Endothelial cell of umbilical vein (primary cell): Measurements from ENCODE around the gene CPLANE2. TPM values are rescaled to one million over a fixed set of nuclear protein-coding genes. Genes with fewer than 3 reads are reported as not detected.

Source experiments
- BruUV-seq: library from RNA; stranded (reverse); fragments of 400-500 nt; replicated peaks from 2 replicates; lab custom pipeline; 2021; lab: Mats Ljungman, UMichigan
- CTCF ChIA-PET: fragments of 300-600, 350-600 bp; sonication (Branson Sonifier 250); formaldehyde crosslinking; loops from one replicate; lab custom pipeline; 2021; ENCODE audit warnings: antibody characterized with exemption, inconsistent platforms; lab: Charles Lee
- POLR2A ChIA-PET: fragments of 300-600, 350-600 bp; sonication (Branson Sonifier 250); formaldehyde crosslinking; loops from one replicate; lab custom pipeline; 2021; ENCODE audit warnings: antibody characterized with exemption, inconsistent platforms; lab: Charles Lee
- DNase-seq: peaks from one replicate; pipeline ENCODE4 v3.0.0-alpha.2; 2011; ENCODE audit warnings: low read depth, low spot score
- FAIRE-seq: peaks from 2 replicates; lab custom pipeline; 2011; peaks lifted over from hg19 to GRCh38; lab: Jason Lieb, UNC
- H2AFZ ChIP-seq: 2 replicates; pipeline ENCODE4 v1.6.0; 2012; ENCODE audit warnings: low read depth, low read length, control low read depth, inconsistent platforms
- H3K27ac ChIP-seq: 2 replicates; pipeline ENCODE4 v1.5.1; 2011; ENCODE audit warnings: low read depth, mild to moderate bottlenecking, control low read depth, low read length, moderate library complexity; ENCODE audit not compliant: insufficient read depth
- H3K27me3 ChIP-seq, 2 experiments: 2 replicates each; pipeline versions ENCODE4 v1.6.0 to v1.6.1; 2011; ENCODE audit warnings: low read length in 2 of 2, mixed read lengths in 1 of 2; ENCODE audit not compliant: control insufficient read depth in 2 of 2, insufficient read depth in 2 of 2
- H3K36me3 ChIP-seq, 2 experiments: 2 replicates in 1 of 2; 3 replicates in 1 of 2; pipeline ENCODE4 v1.5.1; 2011; ENCODE audit warnings: low read length in 2 of 2, mild to moderate bottlenecking in 1 of 2, moderate library complexity in 1 of 2; ENCODE audit not compliant: control insufficient read depth in 2 of 2, insufficient read depth in 2 of 2; ENCODE audit errors: extremely low read depth in 1 of 2
- H3K4me1 ChIP-seq: 3 replicates; pipeline ENCODE4 v1.5.1; 2011; ENCODE audit warnings: mild to moderate bottlenecking, low read length; ENCODE audit not compliant: control insufficient read depth, insufficient read depth; ENCODE audit errors: extremely low read depth
- H3K4me2 ChIP-seq: 2 replicates; pipeline ENCODE4 v1.6.1; 2011; ENCODE audit warnings: low read length, control low read depth, mixed read lengths; ENCODE audit not compliant: insufficient read depth
- H3K4me3 ChIP-seq, 3 experiments: fragments of 200-600 bp in 1 of 3; sonication (generic), shearing (Covaris generic) in 1 of 3; replicated peaks in 1 of 3; 2 replicates each; pipeline ENCODE4 v1.5.1; 2011 to 2016; ENCODE audit warnings: control low read depth in 3 of 3, low read length in 3 of 3, mild to moderate bottlenecking in 2 of 3, inconsistent platforms in 1 of 3, low read depth in 1 of 3, moderate library complexity in 1 of 3; ENCODE audit not compliant: insufficient read depth in 1 of 3
- H3K79me2 ChIP-seq: 2 replicates; pipeline ENCODE4 v1.6.0; 2012; ENCODE audit warnings: low read length, inconsistent platforms; ENCODE audit not compliant: control insufficient read depth, insufficient read depth
- H3K9ac ChIP-seq: replicated peaks from 2 replicates; pipeline ENCODE3; 2011; ENCODE audit warnings: low read length, control low read depth; ENCODE audit not compliant: insufficient read depth; ENCODE audit errors: extremely low read depth
- H3K9me1 ChIP-seq: replicated peaks from 3 replicates; pipeline ENCODE4 v1.6.0; 2011; ENCODE audit warnings: mild to moderate bottlenecking, low read length; ENCODE audit not compliant: control insufficient read depth, insufficient read depth; ENCODE audit errors: extremely low read depth
- H3K9me3 ChIP-seq: replicated peaks from 2 replicates; pipeline ENCODE4 v1.5.1; 2012; ENCODE audit warnings: low read length, inconsistent platforms; ENCODE audit not compliant: control insufficient read depth, insufficient read depth
- H4K20me1 ChIP-seq: replicated peaks from 2 replicates; pipeline ENCODE3; 2011; ENCODE audit warnings: mild to moderate bottlenecking, low read length; ENCODE audit not compliant: control insufficient read depth, insufficient read depth; ENCODE audit errors: extremely low read depth
- EZH2 ChIP-seq: IDR thresholded peaks from 2 replicates; pipeline ENCODE4 v1.6.1; 2012; ENCODE audit warnings: borderline replicate concordance, low read depth, mild to moderate bottlenecking, moderate library complexity, low read length, inconsistent platforms; ENCODE audit not compliant: severe bottlenecking
- FOS ChIP-seq: IDR thresholded peaks from 2 replicates; pipeline ENCODE4 v1.6.1; 2011; ENCODE audit warnings: mild to moderate bottlenecking, low read length, moderate library complexity, borderline replicate concordance; ENCODE audit not compliant: insufficient read depth
- GATA2 ChIP-seq: IDR thresholded peaks from 2 replicates; pipeline ENCODE4 v1.7.0; 2011; ENCODE audit warnings: low read depth, mild to moderate bottlenecking, moderate library complexity, mixed read lengths, low read length; ENCODE audit not compliant: insufficient read length, insufficient read depth
- JUN ChIP-seq: IDR thresholded peaks from 2 replicates; pipeline ENCODE4 v1.6.1; 2011; ENCODE audit warnings: borderline replicate concordance, low read depth; ENCODE audit not compliant: insufficient read length, insufficient read depth
- POLR2A ChIP-seq: IDR thresholded peaks from 2 replicates; pipeline ENCODE4 v1.6.1; 2012; ENCODE audit warnings: low read depth, mild to moderate bottlenecking, control low read depth, low read length
- dilution Hi-C: fragments of 300-500 bp; cut with MboI; formaldehyde crosslinking; loops from one replicate; pipeline ENCODE4 v1.15.0; 2019; ENCODE audit warnings: low sequenced_read_pairs; ENCODE audit not compliant: extremely low pct_ligation_motif_present
- intact Hi-C: fragments of 100-400 bp; cut with micrococcal nuclease; formaldehyde crosslinking; loops from one replicate; pipeline ENCODE4 v1.10.0; 2022
- polyA plus RNA-seq, 4 experiments: library from polyadenylated mRNA; depleted of rRNA in 3 of 4; stranded (reverse) in 3 of 4; unstranded in 1 of 4; fragments of >200 nt; gene quantifications; 2 replicates each; pipeline versions ENCODE4 v1.2.1 to v1.2.3, GENCODE V29; 2011 to 2012; ENCODE audit warnings: missing spikeins in 1 of 4
- total RNA-seq: library from RNA; stranded (reverse); gene quantifications from 2 replicates; pipeline ENCODE4 v1.2.3, GENCODE V29; 2021
- TF ChIP-seq, protein P1 (sequence below): IDR thresholded peaks from 2 replicates; pipeline ENCODE4 v1.6.1; 2011; ENCODE audit not compliant: insufficient read depth, insufficient read length

CPLANE2 gene
- total and polyA plus RNA-seq, 2 donors (not counting 3 experiments of a cell fraction or from before 2014, with no cell fraction given): 3.9 to 4.6 TPM

GRCh38 chr1:16205891-16206546, 31.0 kb downstream of the CPLANE2 start:
- H2AFZ ChIP-seq: peak overlapping the region; percentile 93
- no peak for FAIRE-seq
- peak overlapping the region; percentile 46 for H3K9ac ChIP-seq
- H3K9me1 ChIP-seq: no peaks in the 10 kb centered on the region
- peak overlapping the region in 1 of 3 experiments; percentile 42 for H3K4me3 ChIP-seq
- H4K20me1 ChIP-seq: no peaks in the 10 kb centered on the region
- DNase-seq: no peak
- no peak for TF ChIP-seq EZH2
- TF ChIP-seq POLR2A: peak; percentile 5
- TF ChIP-seq JUN: no peak
- TF ChIP-seq GATA2: no peak
- no peak for TF ChIP-seq FOS
- TF ChIP-seq, protein P1, sequence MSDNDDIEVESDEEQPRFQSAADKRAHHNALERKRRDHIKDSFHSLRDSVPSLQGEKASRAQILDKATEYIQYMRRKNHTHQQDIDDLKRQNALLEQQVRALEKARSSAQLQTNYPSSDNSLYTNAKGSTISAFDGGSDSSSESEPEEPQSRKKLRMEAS: no peak
- H3K4me2 ChIP-seq: peak overlapping the region; percentile 44
- H3K27ac ChIP-seq: peak overlapping the region; percentile 20
- H3K79me2 ChIP-seq: no peaks in the 10 kb centered on the region
- BruUV-seq: no TSS peak
- dilution Hi-C loops (no loop called here), intact Hi-C loops (loop anchor here (1.0 to 10.0 kb wide), 6 partner anchors 11 to 239 kb away; partner anchors contain the start of genes CPLANE2, FBXO42, NECAP2 and SZRD1)
- no peaks in the 10 kb centered on the region for H3K9me3 ChIP-seq
- H3K4me1 ChIP-seq: peaks cover 9% of the 10 kb centered on the region
- CTCF ChIA-PET: interaction anchor here (0.8 to 1.7 kb wide), 5 partner anchors 16 to 157 kb away, joined by 3 to 11 read pairs (median 4); partner anchors contain the start of gene CPLANE2
- no peaks in the 10 kb centered on the region for H3K36me3 ChIP-seq
- POLR2A ChIA-PET: interaction anchor here (1.1 kb wide), 1 partner anchor 10 kb away, joined by 8 read pairs; no protein-coding TSS in a partner anchor
- H3K27me3 ChIP-seq: no peaks in the 10 kb centered on the region

DNA sequence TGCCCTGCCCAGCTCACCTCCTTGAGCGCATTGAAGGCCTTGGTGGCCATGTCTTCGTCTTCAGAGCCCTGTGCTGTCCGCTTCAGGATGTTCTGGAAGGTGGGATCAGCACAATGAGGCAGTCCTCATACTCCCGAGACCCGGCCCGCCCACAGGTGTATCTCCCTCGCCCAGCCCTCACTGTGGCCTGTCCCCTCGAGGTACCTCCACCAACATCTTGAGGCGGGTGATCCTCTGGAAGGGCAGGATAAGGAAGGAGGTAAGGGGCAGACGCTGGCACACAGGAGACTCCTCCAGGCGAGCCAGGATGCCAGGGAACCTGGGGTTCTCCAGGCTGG, 31.7 kb downstream of the CPLANE2 start:
- Histone ChIP-seq H3K4me1 (peaks cover 9% of the 10 kb centered on the region), H4K20me1 (no peaks in the 10 kb centered on the region), H3K9ac (no peak overlapping the region), H3K9me1 (no peaks in the 10 kb centered on the region), H3K27me3 (no peaks in the 10 kb centered on the region), H3K4me2 (no peak overlapping the region), H3K9me3 (no peaks in the 10 kb centered on the region), H3K79me2 (no peaks in the 10 kb centered on the region), H3K27ac (no peak overlapping the region), H2AFZ (no peak overlapping the region), H3K4me3 (no peak overlapping the region), H3K36me3 (no peaks in the 10 kb centered on the region)
- DNase-seq: no peak
- BruUV-seq: no TSS peak
- no peak for TF ChIP-seq EZH2
- intact Hi-C loops (loop anchor here (5.0 to 10.0 kb wide), 2 partner anchors 147 to 239 kb away; partner anchors contain the start of genes FBXO42 and NECAP2), dilution Hi-C loops (no loop called here)
- FAIRE-seq: no peak
- ChIA-PET POLR2A (no interaction called here), CTCF (interaction anchor here (0.5 to 3.5 kb wide), 9 partner anchors 11 to 416 kb away, joined by 3 to 29 read pairs (median 4); partner anchors contain the start of gene CPLANE2)
